VCaP (cell line): Measurements from ENCODE around the gene ACKR2.
A peak's percentile ranks its signal among the peaks of the same experiment; 100 is the strongest.

Experiments
- H3K27ac ChIP-seq: fragments of 450-650 bp; 2 replicates; pipeline ENCODE4 v1.5.1; 2017
- CTCF ChIP-seq: fragments of 450-650 bp; conservative IDR thresholded peaks from 2 replicates; pipeline ENCODE4 v1.5.1; 2017; ENCODE audit warnings: mild to moderate bottlenecking, moderate library complexity

The ACKR2 gene

DNA sequence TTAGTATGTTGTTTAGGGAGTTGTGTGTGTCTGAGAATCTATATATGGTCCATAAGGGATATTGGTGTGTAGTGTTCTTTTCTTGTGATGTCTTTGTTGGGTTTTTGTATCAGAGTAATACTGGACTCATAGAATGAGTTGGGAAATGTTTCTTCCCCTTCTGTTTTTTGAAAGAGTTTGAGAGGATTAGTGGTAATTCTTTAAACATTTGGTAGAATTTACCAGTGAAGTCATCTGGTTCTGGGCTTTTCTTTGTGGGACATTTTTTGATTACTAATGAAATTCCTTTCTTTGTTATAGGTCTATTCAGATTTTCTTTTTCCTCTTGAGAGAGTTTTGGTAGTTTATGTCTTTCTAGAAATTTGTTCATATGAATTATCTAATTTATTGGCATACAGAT, 16.9 kb downstream of the ACKR2 start:
- TF ChIP-seq CTCF: no peak
- H3K27ac ChIP-seq: peak overlapping the region; percentile 53

DNA sequence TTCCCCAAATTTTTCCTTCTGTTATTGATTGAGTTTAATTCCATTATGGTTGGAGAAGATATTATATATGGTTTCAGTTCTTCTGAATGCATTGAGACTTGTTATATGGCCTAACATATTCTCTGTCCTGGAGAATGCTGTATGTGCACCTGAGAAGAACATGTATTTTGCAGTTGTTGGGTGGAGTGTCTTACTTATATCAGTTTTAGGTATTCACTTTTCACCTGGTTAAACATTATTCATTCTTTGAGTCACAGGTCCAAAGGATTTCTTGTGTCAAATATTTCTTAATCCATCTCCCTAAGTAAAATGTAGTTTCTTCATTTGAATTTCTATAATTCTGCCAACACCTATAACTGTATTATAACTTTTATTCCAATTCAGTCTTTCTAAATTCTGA, 17.8 kb downstream of the ACKR2 start:
- no peak overlapping the region for H3K27ac ChIP-seq
- TF ChIP-seq CTCF: no peak

DNA sequence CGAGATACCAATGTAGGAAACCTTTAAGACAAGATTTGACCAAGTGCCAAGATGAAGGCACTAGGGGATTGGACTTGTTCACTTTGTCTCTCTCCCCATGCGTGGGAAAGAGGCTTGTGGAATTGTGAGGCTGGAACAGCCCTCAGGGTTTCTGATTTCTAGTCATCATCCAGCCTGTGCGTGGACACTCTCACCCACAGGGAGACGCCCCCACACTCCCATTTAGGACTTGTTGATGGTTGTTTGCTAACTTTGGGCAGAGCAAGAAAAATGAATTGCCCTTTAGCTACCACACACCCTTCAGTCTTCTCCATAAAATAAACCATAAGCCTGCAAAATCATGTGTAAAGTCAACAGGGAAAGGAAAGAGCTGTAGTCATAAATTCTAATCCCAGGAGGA, 18.4 kb downstream of the ACKR2 start:
- H3K27ac ChIP-seq: no peak overlapping the region
- TF ChIP-seq CTCF: no peak

DNA sequence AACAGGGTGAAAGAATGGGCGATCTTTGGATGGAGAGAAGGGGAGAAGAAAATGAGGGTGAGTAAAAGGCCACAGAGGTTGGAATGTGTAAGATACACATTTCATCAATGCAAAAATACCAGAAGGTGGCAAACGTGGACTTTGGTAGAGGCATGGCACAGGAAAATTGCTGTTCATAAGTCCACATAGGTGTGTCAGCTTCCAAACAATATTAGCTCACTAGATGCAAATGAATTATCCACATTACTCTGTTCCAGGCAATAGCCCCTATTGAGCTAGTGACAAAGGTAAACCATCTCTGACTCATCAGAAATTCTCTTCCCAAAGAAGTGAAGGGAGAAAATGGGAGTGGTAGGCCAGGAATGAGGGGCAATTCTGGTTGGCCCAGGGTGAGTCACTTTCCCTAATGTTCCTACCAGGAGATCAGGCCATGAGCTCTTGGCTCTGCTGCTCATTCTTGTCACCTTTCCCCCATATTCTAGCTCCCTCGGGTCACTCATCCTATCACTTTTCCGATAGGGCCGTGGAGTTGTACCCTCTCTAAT, 19.9 kb downstream of the ACKR2 start:
- H3K27ac ChIP-seq: peak overlapping the region; percentile 1; the same call in 1 of the 2 replicates
- TF ChIP-seq CTCF: no peak

DNA sequence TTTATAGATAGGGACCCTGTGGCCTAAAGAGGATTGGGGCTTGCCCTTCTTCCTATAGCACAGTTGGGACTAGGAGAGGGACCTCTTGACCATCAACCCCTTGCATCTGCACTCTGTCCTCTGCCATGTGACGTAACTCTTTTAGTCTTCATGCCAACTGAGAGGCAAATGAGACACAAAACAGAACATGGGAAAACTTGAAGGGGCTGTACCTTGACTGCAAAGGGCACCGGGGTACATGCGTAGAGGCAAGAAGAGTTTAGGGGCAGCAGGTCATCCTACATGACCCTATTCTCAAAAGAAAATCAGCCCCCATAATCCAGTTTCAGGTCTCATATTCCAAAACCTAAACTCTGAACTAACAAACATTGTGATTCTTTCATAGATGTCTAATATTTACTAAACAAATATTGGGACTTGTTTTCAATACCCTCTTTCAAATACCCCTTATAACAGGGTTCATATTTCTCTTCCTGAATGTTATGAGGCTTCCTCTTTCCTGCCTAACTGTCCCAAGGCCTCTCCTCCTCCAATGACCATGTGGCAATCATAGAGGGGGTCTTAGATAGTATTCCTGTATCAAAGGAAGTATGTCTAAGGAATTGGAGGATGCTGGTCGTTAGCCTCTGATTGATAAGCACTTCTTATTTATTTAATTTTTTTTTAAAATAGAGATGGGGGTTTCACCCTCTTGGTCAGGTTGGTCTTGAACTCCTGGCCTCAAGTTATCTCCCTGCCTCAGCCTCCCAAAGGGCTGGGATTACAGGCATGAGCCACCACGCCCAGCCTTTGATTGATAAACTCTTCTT, 20.6 kb downstream of the ACKR2 start:
- peak overlapping the region; percentile 1; the same call in 1 of the 2 replicates for H3K27ac ChIP-seq
- no peak for TF ChIP-seq CTCF

DNA sequence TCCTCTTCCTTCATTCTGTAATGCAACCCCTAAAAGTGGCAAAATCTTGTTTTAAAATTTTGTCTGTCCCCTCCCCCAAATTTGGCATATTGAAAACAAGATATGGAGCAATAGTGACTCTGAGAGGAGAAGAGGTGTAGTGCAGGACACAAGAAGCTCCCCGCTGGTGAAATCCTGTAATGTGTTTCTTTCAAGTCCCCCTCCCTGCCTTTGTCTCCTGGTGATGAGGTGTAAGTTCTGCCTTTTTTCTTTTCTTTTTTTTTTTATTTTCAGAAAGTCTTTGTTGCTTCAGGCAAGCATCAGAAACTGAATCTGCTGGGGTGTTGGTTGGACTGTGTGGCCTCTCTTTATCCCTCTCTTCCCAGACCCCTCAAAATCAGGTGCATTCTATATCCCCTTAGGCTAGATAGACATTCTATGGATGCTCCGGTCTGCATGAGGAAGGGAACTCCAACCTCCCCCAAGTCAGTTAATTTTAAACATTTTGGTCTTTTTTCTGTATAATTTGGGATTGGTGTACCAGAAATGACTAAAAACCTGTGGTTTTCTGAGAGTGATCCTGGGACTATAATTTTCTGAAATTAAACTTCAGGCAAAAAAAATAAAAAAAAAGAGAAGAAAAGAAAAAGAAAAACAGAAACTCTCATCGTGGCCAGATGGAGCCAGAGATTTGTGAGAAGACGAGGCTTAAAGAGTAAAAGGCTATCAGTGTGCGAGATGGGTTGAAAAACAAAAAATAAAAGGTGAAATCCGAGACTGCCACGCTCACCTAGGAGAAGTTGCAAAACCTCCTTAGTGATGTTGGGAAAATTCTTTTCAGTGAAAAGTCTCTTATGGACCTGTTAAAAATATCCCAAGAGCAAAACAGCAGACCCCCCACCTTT, 21.4 kb downstream of the ACKR2 start:
- peak; percentile 82 for TF ChIP-seq CTCF
- no peak overlapping the region for H3K27ac ChIP-seq

DNA sequence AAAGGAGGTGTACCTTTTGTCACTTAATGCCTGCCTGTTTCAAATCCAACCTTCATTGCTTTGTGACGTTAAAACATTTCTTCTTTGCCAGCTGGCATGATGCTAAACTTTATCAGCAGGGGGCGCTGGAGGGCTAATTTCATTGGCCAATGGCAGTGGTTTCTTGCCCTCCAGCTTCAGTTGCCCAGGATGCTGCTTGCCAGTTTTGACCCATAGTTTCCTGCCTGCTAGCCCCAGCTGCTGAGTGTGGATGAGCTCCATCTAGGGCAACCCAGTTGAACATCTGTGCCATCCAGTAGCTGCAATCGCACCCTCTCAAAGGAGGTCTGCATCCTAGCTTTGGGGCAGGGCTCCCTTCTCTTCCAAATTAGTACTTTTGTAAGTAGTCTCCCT, 22.1 kb downstream of the ACKR2 start:
- peak; percentile 68 for TF ChIP-seq CTCF
- no peak overlapping the region for H3K27ac ChIP-seq
